Measurements from ENCODE around the gene DNAH12. TPM values are rescaled to one million over a fixed set of nuclear protein-coding genes. Genes with fewer than 3 reads are reported as not detected.

DNAH12 gene
- polyA plus RNA-seq, 1 of the 3 experiments (the other 2 are of a cell fraction), result 0.03 TPM

GRCh38 chr3:57256844-57257243 lies 287.3 kb downstream of the DNAH12 start:
- no peaks in the 10 kb centered on the region for H3K79me2 ChIP-seq (ENCODE audit: insufficient read depth)
- H3F3A ChIP-seq (replicated peaks; ENCODE audit: insufficient read depth), result no peaks in the 10 kb centered on the region
- ChIA-PET CTCF (interaction anchor here (1.0 to 1.4 kb wide), 3 partner anchors 10 to 86 kb away, joined by 3 to 4 read pairs (median 3); no protein-coding TSS in a partner anchor), POLR2A (no interaction called here)
- TF ChIP-seq, protein P1, sequence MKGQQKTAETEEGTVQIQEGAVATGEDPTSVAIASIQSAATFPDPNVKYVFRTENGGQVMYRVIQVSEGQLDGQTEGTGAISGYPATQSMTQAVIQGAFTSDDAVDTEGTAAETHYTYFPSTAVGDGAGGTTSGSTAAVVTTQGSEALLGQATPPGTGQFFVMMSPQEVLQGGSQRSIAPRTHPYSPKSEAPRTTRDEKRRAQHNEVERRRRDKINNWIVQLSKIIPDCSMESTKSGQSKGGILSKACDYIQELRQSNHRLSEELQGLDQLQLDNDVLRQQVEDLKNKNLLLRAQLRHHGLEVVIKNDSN (IDR thresholded peaks at IDR 0.05; ENCODE audit: borderline replicate concordance, low read depth), result no peak
- TF ChIP-seq RCOR1 (IDR thresholded peaks at IDR 0.05; ENCODE audit: low read length) (no peak), MXI1 (IDR thresholded peaks at IDR 0.05; ENCODE audit: low read depth, low read length) (no peak), SIN3A (IDR thresholded peaks at IDR 0.05; ENCODE audit: borderline replicate concordance, low read depth, low read length) (no peak)
- peaks cover 47 to 57% of the 10 kb centered on the region in 2 experiments for H3K36me3 ChIP-seq (replicated peaks in 1 of 2; ENCODE audit: control insufficient read depth in 1 of 2, insufficient read depth in 2 of 2, low read length in 1 of 2)
- H3K27ac ChIP-seq (ENCODE audit: low read depth in 2 of 2, low read length in 1 of 2), result no peak overlapping the region
- H3K4me3 ChIP-seq (ENCODE audit: low read depth in 2 of 2, low read length in 1 of 2), result no peak overlapping the region
- no peaks in the 10 kb centered on the region for H3K27me3 ChIP-seq (ENCODE audit: insufficient read depth)
- no peak for DNase-seq
- no peaks in the 10 kb centered on the region for H3K9me2 ChIP-seq
- H2AFZ ChIP-seq (ENCODE audit: low read depth), result no peak overlapping the region
- H3K4me1 ChIP-seq (ENCODE audit: control insufficient read depth in 1 of 2, insufficient read depth in 2 of 2, low read depth in 1 of 2, low read length in 1 of 2), result no peaks in the 10 kb centered on the region; a peak in 1 of 4 replicates
- no peaks in the 10 kb centered on the region for H4K20me1 ChIP-seq (ENCODE audit: insufficient read depth)
- H3K4me2 ChIP-seq, result no peak overlapping the region
- H3K9ac ChIP-seq, result no peak overlapping the region
- no peaks in the 10 kb centered on the region for H3K9me3 ChIP-seq
- WGBS (ENCODE audit: low lambda C conversion rate), result 94% methylated on average over 3 of the region's 3 CpGs

GRCh38 chr3:57252404-57252803 lies 291.7 kb downstream of the DNAH12 start:
- Histone ChIP-seq H3K27ac (ENCODE audit: low read depth in 2 of 2, low read length in 1 of 2) (no peak overlapping the region), H3K4me3 (ENCODE audit: low read depth in 2 of 2, low read length in 1 of 2) (no peak overlapping the region), H3K9ac (no peak overlapping the region), H4K20me1 (ENCODE audit: insufficient read depth) (no peaks in the 10 kb centered on the region), H3K4me1 (ENCODE audit: control insufficient read depth in 1 of 2, insufficient read depth in 2 of 2, low read depth in 1 of 2, low read length in 1 of 2) (no peaks in the 10 kb centered on the region; a peak in 1 of 4 replicates), H3F3A (replicated peaks; ENCODE audit: insufficient read depth) (no peaks in the 10 kb centered on the region), H3K27me3 (ENCODE audit: insufficient read depth) (no peaks in the 10 kb centered on the region), H3K4me2 (no peak overlapping the region), H3K79me2 (ENCODE audit: insufficient read depth) (no peaks in the 10 kb centered on the region), H2AFZ (ENCODE audit: low read depth) (no peak overlapping the region), H3K9me3 (no peaks in the 10 kb centered on the region), H3K36me3 (replicated peaks in 1 of 2; ENCODE audit: control insufficient read depth in 1 of 2, insufficient read depth in 2 of 2, low read length in 1 of 2) (peaks cover 45 to 47% of the 10 kb centered on the region in 2 experiments), H3K9me2 (no peaks in the 10 kb centered on the region)
- TF ChIP-seq, protein P2, sequence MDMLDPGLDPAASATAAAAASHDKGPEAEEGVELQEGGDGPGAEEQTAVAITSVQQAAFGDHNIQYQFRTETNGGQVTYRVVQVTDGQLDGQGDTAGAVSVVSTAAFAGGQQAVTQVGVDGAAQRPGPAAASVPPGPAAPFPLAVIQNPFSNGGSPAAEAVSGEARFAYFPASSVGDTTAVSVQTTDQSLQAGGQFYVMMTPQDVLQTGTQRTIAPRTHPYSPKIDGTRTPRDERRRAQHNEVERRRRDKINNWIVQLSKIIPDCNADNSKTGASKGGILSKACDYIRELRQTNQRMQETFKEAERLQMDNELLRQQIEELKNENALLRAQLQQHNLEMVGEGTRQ (IDR thresholded peaks at IDR 0.05; ENCODE audit: borderline replicate concordance, low read depth, low read length), result no peak
- TF ChIP-seq GATA2 (CRISPR knock-in tag; IDR thresholded peaks at IDR 0.05) (no peak), TEAD4 (IDR thresholded peaks at IDR 0.05; ENCODE audit: borderline replicate concordance, insufficient read depth) (no peak), TCF12 (IDR thresholded peaks at IDR 0.05) (no peak), GABPA (IDR thresholded peaks at IDR 0.05; ENCODE audit: low read depth) (no peak), MXI1 (IDR thresholded peaks at IDR 0.05; ENCODE audit: low read depth, low read length) (no peak), FOXM1 (IDR thresholded peaks at IDR 0.05; ENCODE audit: low read depth) (no peak), NRF1 (IDR thresholded peaks at IDR 0.05; ENCODE audit: low read depth, low read length) (no peak), EP300 (IDR thresholded peaks at IDR 0.05; ENCODE audit: borderline replicate concordance in 1 of 2, low read depth in 1 of 2, low read length in 1 of 2) (no peak)
- TF ChIP-seq, protein P3, sequence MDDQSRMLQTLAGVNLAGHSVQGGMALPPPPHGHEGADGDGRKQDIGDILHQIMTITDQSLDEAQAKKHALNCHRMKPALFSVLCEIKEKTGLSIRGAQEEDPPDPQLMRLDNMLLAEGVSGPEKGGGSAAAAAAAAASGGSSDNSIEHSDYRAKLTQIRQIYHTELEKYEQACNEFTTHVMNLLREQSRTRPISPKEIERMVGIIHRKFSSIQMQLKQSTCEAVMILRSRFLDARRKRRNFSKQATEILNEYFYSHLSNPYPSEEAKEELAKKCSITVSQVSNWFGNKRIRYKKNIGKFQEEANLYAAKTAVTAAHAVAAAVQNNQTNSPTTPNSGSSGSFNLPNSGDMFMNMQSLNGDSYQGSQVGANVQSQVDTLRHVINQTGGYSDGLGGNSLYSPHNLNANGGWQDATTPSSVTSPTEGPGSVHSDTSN (IDR thresholded peaks at IDR 0.05), result no peak
- ChIA-PET POLR2A (no interaction called here), CTCF (interaction anchor here (0.6 to 0.7 kb wide), 2 partner anchors 15 to 28 kb away, joined by 3 to 4 read pairs; no protein-coding TSS in a partner anchor)
- 83% methylated on average over 1 of the region's 1 CpG for WGBS (ENCODE audit: low lambda C conversion rate)
- no peak for DNase-seq
